HG03175 (cell line): ENCODE results near the gene OXSR1.
A peak's percentile ranks its signal among the peaks of the same experiment; 100 is the strongest.
"Not testable (repeated sequence)": the region's sequence is repeated elsewhere in the genome, so short reads cannot be mapped to it uniquely, and the experiment has no call there.

Experiments
- ATAC-seq: cut with Tn5 transposase; IDR thresholded peaks from one replicate; pipeline ENCODE4 v1.9.1; 2021; ENCODE audit warnings: mild to moderate bottlenecking, moderate library complexity; ENCODE audit not compliant: unreplicated experiment

OXSR1 gene

GRCh38 chr3:38265604-38266307, 100.4 kb downstream of the OXSR1 start, which contains the start of gene SLC22A13:
TSS of gene SLC22A13 (plus strand) at chr3:38265812. CDS start at chr3:38265861, 49 bp downstream.
- no peak for ATAC-seq

GRCh38 chr3:38266810-38267209, 101.5 kb downstream of the OXSR1 start:
- ATAC-seq: no peak

- no peak for ATAC-seq
Measured at GRCh38 chr3:38267662-38268061, 102.3 kb downstream of the OXSR1 start.

- peak; percentile 11 for ATAC-seq
Measured at GRCh38 chr3:38268087-38268486, 102.8 kb downstream of the OXSR1 start.

GRCh38 chr3:38268522-38268921, 103.2 kb downstream of the OXSR1 start:
- ATAC-seq: peak; percentile 53

- no peak for ATAC-seq
Measured at GRCh38 chr3:38270606-38271005, 105.3 kb downstream of the OXSR1 start.

- ATAC-seq: no peak
Measured at GRCh38 chr3:38271553-38271952, 106.2 kb downstream of the OXSR1 start.

GRCh38 chr3:38274864-38275649, 109.7 kb downstream of the OXSR1 start:
- ATAC-seq: no peak

GRCh38 chr3:38275658-38276057, 110.3 kb downstream of the OXSR1 start:
- ATAC-seq: no peak

- ATAC-seq: no peak
Measured at GRCh38 chr3:38276081-38276916, 111.0 kb downstream of the OXSR1 start.

GRCh38 chr3:38276917-38277630, 111.7 kb downstream of the OXSR1 start:
- ATAC-seq: no peak

- no peak for ATAC-seq
Measured at GRCh38 chr3:38278841-38279240, 113.5 kb downstream of the OXSR1 start.

GRCh38 chr3:38281895-38282686, 116.8 kb downstream of the OXSR1 start, which contains the start of gene SLC22A14:
TSS of gene SLC22A14 (plus strand) at chr3:38282294. CDS start at chr3:38306027, 23,733 bp downstream.
- ATAC-seq: no peak

GRCh38 chr3:38283810-38284755, 118.7 kb downstream of the OXSR1 start:
- no peak for ATAC-seq

- no peak for ATAC-seq
Measured at GRCh38 chr3:38284756-38285150, 119.4 kb downstream of the OXSR1 start.

GRCh38 chr3:38289286-38290217, 124.2 kb downstream of the OXSR1 start:
- ATAC-seq: not testable (repeated sequence)

GRCh38 chr3:38297053-38297452, 131.7 kb downstream of the OXSR1 start:
- ATAC-seq: not testable (repeated sequence)
